Stimulated activated CD4-positive, alpha-beta T cell treated with anti-CD3 and anti-CD28 coated beads, Interleukin-1b, Interleukin-23, amount 100 ng/mL, for 24 hours (primary cell): ENCODE measurements around the gene SDS.
A peak's percentile ranks its signal among the peaks of the same experiment; 100 is the strongest.
"Not testable (repeated sequence)": the region's sequence is repeated elsewhere in the genome, so short reads cannot be mapped to it uniquely, and the experiment has no call there.

Experiments used
- DNase-seq, 4 experiments: peaks; one replicate each; pipeline ENCODE4 v3.0.0-alpha.2; 2020; ENCODE audit warnings: low read depth in 4 of 4, low spot score in 1 of 4

The SDS gene

DNA sequence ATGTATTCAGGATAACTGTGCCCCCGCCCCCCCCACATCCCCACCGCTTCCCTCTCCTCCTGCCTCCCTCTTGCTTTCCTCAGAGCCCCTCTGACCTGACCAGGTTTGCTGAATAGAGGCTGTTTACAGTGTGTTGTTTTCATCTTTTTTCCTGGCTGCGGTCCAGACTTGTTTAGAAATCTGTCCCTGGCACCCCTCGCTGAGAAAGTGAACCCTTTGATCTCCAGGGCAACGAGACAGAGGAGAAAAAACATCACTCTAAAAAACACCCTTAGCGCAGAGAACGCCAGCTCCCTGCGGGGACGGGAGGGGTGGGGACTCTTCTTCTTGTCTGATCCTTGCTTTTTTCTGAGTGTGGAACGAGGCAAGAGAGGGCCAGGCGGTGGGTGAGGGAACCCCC lies 22.5 kb downstream of the SDS start:
- no peak for DNase-seq

DNA sequence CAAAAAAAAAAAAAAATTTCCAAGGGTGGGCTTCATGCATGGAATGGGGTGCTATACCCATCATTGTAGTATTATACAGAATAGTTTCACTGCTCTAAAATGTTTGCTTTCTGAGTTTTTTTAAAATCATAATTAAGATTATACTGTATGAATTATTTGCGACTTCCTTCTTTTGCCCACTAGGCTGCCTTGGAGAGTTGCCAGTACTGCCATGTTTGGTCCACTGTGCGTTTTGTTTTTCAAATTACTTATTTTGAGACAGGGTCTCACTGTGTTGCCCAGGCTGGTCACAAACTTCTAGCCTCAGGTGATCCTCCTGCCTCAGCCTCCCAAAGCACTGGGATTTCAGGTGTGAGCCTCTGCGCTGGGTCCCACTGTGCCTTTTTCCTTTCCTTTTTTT lies 25.4 kb downstream of the SDS start:
- DNase-seq, result no peak

DNA sequence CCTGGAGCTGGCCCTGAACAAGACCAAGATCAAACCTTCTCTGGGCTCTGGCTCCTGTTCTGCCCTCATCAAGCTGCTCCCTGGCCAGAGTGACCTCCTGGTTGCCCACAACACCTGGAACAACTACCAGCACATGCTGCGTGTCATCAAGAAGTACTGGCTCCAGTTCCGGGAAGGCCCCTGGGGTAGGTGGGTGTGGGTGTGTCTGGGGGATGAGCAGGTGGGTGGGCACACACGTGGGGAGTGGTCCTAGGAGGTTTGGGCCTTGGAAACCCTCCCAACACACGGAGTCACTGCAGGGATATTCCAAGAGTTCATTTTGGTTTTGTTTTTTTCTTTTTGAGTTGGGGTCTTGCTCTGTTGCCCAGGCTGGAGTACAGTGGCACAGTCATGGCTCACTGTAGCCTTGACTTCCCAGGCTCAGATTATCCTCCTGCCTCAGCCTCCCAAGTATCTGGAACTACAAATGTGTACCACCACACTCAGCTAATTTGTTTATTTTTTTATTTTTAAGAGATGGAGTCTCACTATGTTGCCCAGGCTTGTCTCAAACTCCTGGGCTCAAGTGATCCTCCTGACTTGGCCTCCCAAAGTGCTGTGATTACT lies 28.8 kb downstream of the SDS start:
- no peak for DNase-seq

DNA sequence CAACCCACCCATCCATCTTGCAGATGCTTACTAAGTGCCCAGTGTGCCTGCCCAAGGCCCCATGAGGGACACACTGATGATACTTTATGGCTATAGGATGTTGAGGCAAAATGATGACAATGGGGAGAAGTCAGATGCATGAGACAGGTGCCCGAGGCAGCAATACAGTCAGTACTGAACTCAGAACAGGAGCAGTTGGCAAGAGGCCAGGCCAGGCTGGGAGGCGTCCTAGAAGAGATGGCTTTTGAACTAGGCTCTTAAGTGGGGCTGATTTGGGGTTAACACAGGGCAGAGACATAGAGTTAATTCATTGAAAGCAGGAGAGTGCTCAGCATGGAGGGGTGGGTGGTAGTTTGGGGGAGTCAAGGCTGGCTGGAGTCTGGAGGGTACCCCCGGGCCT lies 29.7 kb downstream of the SDS start:
- DNase-seq, result no peak

GRCh38 chr12:113373440-113373839 lies 30.2 kb downstream of the SDS start:
- no peak for DNase-seq

DNA sequence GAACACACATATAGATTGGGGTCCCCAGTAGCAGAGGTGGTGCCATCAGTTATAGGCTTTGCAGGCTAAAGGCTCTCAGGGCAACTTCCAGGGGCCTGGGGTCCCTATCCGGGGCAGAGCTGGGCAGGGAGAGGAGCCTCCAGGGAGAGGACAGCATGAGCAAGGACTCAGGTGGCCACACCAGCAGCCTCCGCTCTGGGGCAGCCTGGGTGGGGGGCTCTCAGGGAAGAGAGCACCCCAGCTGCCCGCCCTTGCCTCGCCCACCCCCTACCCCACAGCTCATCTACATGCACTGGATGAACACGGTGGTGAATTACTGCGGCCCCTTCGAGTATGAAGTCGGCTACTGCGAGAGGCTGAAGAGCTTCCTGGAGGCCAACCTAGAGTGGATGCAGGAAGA lies 31.3 kb downstream of the SDS start:
- DNase-seq, result no peak

- DNase-seq, result no peak
Measured at GRCh38 chr12:113371808-113372207, 31.9 kb downstream of the SDS start.

GRCh38 chr12:113370923-113371682 lies 32.6 kb downstream of the SDS start:
- no peak for DNase-seq

- DNase-seq, result no peak
Measured at GRCh38 chr12:113369391-113369985, 34.2 kb downstream of the SDS start.

GRCh38 chr12:113368331-113368730 lies 35.4 kb downstream of the SDS start:
- no peak for DNase-seq

DNA sequence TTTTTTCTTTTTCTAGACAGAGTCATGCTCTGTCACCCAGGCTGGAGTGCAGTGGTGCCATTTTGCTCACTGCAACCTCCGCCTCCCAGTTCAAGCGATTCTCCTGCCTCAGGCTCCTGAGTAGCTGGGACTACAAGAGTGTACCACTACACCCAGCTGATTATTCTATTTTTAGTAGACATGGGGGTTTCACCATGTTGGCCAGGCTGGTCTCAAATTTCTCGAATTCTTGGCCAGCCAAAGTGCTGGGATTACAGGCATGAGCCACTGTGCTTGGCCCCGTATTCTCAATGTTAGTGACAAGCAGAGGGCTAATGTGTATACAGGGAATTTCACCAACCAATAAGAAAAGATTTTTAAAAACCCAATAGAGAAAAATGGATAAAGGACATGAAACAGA lies 36.9 kb downstream of the SDS start:
- no peak for DNase-seq

DNA sequence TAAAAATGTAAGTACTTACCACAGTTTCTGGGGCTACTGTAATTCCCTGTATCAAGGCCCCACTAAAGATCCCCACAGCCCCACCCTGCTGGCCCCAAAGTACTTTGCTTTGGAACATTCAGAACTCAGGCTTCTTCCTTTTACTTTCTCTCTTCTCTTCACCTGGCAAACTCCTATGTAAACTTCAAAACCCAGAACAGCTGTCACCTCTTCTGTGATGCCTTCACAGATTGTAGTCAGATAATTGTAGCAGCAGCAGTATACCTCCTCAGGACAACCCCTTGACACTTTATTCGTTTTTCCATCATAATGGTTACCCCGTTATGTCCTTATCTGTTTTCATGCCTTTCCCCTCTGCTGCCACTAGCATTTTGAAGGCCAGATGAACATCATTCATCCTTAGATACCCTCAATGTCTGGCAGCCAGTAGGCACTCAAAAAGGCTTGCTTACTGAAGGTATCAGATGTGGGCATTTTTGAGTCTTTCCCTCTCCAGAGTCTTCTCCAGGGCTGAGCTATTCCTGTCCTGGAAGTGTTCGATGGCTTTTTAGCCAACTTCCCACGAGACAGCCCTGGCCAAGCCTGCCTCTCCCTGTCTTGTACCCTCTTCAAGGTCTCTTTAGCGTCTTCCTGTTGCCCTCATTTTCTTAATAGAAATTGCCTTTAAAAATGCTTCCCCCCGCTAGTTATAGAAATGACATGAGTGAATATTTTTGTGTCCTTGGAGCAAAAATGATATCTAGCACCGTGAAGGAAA lies 37.9 kb downstream of the SDS start:
- DNase-seq, result no peak

- no peak for DNase-seq
Measured at GRCh38 chr12:113364698-113365097, 39.0 kb downstream of the SDS start.

DNA sequence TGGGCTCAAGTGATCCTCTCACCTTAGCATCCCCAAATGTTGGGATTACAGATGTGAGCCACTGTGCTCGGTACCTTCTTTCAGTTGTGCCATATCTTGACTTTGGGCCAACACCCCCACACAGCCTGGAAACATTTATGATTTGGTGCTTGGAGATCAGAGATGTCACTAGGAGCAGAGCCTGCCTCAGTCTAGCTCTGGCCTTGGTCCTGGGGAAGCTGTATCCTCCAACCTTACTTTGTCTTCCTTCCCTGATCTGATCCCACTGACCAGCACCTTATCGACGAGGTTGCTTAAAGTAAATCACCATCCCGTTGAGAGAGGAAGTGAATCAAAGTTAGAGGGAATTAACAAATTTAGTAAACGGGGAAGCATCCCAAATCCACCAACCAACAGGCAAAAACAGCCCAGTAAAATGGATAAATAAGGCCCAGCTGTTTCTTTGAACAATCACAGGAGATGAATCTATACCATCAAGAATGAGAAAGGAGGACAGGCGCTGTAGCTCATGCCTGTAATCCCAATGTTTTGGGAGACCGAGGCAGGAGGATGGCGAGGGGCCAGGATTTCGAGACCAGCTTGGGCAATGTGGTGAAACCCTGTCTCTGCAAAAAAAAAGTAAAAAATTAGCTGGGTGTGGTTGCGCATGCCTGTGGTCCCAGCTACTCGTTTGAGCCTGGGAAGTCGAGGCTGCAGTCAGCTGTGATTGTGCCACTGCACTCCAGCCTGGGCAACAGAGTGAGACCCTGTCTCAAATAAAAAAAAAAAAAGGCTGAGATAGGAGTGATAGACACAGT lies 41.9 kb downstream of the SDS start:
- no peak for DNase-seq

DNA sequence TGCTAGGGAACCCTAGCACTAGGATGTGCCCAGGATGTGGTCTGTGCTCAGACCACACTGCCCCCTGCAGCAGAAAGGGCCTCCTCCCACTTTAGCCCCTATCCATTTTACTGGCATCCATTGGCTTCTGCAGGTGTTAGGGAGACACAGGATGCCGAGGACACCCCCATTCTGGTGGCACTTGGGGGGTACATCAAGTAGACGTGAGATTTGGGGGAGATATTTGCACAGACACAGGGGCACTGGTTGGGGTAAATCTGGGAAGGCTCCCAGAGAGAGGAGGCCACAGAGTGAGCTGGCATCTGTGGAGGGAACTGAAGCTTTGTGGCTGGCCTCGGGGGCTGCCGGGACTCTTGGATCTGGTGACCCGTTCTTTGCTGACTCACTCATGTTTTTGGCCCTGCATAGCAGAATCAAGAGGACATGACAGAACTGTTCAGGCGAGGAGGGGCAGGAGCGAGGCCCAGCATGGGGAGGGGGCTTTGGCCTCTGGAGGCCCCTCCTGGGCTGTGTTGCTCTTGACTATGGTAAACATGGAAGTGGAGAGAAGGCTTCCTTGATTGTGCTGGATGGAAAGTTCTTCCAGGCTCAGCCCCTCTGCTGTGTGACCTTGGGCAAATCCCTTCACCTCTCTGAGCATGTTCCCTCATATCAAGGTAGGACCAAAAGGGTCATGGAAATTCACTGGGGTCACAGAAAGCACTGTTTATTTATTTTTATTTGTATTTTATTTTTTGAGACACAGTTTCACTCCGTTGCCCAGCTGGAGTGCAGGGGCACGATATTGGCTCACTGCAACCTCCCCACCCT lies 43.5 kb downstream of the SDS start:
- no peak for DNase-seq

DNA sequence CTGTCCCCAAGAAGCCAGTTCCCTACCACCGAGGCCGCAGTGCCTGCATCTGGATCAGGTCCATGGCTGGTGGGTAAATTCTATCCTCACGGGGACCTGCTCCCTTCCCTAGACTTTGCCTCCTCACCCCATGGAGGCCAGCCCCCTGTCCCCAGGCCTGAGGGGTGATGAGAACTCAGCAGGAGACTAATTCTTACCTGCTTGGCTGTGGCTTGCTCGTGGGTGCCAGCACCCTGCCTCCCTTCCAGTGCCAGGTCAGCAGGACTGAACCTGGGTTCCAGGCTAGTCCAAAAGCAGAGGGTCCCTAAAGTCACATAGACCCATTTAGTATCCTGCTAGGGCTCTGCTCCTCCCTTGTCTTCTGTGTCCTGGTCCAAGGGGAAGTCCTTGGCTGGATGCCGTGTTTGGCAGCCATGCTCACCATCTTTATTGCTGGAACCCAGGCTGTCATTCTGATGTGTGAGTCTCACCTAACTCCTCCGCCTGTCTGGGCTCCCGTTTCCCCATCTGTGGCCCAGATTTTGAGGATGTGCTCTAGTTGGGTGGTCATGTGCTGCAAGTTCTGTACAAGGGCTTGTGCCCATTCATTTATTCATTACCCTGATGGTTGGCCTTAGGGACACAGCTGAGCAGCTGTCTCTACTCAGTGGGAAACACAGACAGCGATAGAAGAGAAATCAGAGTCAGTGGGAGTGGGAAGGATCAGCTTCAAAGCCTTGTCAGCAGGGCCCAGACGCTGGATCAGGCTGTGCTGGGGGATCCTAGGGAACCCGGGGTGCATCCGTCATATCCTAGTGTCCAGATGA lies 44.4 kb downstream of the SDS start:
- DNase-seq, result no peak

- DNase-seq, result peak; percentile 91 to 94 (median 92)
Measured at GRCh38 chr12:113358381-113359132, 45.1 kb downstream of the SDS start, which contains the start of gene PLBD2. Gene PLBD2 (plus strand): TSS chr12:113358587. CDS start chr12:113358601, 14 bp downstream.

DNA sequence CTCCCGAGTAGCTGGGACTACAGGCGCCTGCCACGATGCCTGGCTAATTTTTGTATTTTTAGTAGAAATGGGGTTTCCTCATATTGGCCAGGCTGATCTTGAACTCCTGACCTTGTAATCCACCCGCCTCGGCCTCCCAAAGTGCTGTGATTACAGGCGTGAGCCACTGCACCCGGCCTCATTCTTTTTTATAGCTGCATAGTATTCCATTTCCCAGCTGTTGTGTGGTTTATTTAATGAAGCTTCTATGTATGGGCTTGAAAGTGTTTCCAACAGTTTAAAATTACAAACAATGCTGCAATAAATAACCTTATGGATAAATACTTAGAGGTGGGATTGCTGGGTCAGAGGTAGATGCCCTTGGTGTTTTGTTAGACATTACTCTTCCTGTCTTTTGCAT lies 49.5 kb downstream of the SDS start:
- DNase-seq, result not testable (repeated sequence)

DNA sequence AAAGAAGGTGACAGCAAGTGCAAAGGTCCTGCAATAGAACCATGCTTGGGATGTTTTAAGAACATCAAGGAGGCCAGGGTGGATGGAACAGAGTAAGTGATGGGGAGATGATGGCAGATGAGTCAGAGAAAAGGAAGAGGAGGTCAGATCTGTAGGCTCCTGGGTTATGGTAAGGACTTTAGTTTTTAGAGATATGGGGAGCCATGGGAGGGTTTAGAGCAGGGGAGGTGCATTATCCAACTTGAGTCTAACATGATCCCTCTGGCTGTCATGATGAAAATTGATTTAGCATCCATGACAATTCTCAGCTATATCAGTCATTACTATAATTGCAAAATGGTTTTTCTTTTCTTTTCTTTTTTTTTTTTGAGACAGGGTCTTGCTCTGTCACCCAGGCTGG lies 52.6 kb downstream of the SDS start:
- no peak for DNase-seq
